ENCODE data around the gene TGFBR3L. TPM values are rescaled to one million over a fixed set of nuclear protein-coding genes. Genes with fewer than 3 reads are reported as not detected.
"Not testable (repeated sequence)": the region's sequence is repeated elsewhere in the genome, so short reads cannot be mapped to it uniquely, and the experiment has no call there.

Gene TGFBR3L
- total and polyA plus RNA-seq, 2 of the 13 experiments (the other 11 are each of a cell fraction or from before 2014, with no cell fraction given) = 0.20 to 1.0 TPM

DNA sequence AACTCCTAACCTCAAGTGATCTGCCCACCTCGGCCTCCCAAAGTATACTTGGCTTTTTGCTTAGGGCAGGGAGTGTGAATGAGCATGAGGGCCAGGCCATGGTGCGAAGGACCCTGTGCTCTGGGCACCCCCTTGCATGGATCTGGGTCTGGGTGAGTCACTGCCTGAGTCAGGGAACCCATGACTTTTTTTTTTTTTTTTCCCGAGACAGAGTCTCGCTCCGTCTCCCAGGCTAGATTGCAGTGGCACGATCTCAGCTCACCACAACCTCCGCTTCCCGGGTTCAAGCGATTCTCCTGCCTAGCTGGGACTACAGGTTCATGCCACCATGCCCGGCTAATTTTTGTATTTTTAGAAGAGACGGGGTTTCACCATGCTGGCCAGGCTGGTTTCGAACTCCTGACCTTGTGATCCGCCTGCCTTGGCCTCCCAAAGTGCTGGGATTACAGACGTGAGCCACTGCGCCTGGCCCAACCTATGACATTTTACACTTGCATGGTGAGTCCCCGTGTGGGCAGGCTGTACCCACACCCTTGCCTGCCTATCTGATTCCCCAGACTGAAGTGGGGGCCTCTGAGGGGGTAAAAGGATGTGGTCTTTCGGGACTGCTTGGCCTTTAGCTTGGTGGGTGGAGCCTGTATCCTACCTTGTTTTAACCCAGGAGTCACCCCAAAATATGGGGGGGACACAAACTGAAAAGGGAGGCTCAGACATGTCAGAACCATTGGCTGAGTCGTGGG is 21.1 kb upstream of the TGFBR3L start:
- Histone ChIP-seq H3K27ac (ENCODE audit: extremely low read length, insufficient read depth, low read length) (peak overlapping the region; percentile 28), H3K4me1 (ENCODE audit: insufficient read depth, low read length) (peaks cover 80% of the 10 kb centered on the region)
- H2AFZ ChIP-seq (ENCODE audit: low read length); CTCF ChIA-PET (ENCODE audit: low intra/inter-chr PET ratio, low total read pairs); H3K79me2 ChIP-seq (ENCODE audit: insufficient read depth, low read length); H3K9me3 ChIP-seq (ENCODE audit: low read length); ATAC-seq; intact Hi-C loops (cut with micrococcal nuclease; ENCODE audit: unreplicated experiment); H3K4me3 ChIP-seq (replicated peaks in 1 of 3; ENCODE audit: insufficient read depth in 1 of 3, low read depth in 2 of 3, low read length in 3 of 3); DNase-seq (ENCODE audit: low spot score); H3K27me3 ChIP-seq (ENCODE audit: control insufficient read depth in 1 of 2, insufficient read depth in 2 of 2, low read length in 2 of 2); H3K9ac ChIP-seq (ENCODE audit: insufficient read depth, low read depth, low read length); H3K36me3 ChIP-seq (replicated peaks in 1 of 2; ENCODE audit: control insufficient read depth in 1 of 2, insufficient read depth in 2 of 2, low read length in 2 of 2); H4K20me1 ChIP-seq (ENCODE audit: insufficient read depth, low read length); BruUV-seq (replicated peaks); in situ Hi-C loops (cut with HindIII; ENCODE audit: extremely low pct_ligation_motif_present, low pct_unique_long_range_greater_than_20kb); FAIRE-seq; H3K4me2 ChIP-seq (ENCODE audit: low read depth, low read length): not testable (repeated sequence)
- WGBS (ENCODE audit: low lambda C conversion rate) = 96% methylated on average over 15 of the region's 18 CpGs
- POLR2A ChIA-PET = interaction anchor here (0.9 to 2.4 kb wide), 2 partner anchors 10 to 25 kb away, joined by 4 to 15 read pairs; partner anchors contain the start of gene MAP2K7
- peak; percentile 35; the same call in 1 of the 2 replicates for TF ChIP-seq ZBTB38 (CRISPR knock-in tag; IDR thresholded peaks at IDR 0.05)

GRCh38 chr19:7894612-7895309 is 19.9 kb upstream of the TGFBR3L start:
- Histone ChIP-seq H3K4me2 (ENCODE audit: low read depth, low read length) (no peak overlapping the region), H3K4me1 (ENCODE audit: insufficient read depth, low read length) (peaks cover 69% of the 10 kb centered on the region), H3K27me3 (ENCODE audit: control insufficient read depth in 1 of 2, insufficient read depth in 2 of 2, low read length in 2 of 2) (no peaks in the 10 kb centered on the region), H3K9ac (ENCODE audit: insufficient read depth, low read depth, low read length) (no peak overlapping the region), H4K20me1 (ENCODE audit: insufficient read depth, low read length) (no peaks in the 10 kb centered on the region), H2AFZ (ENCODE audit: low read length) (no peak overlapping the region), H3K79me2 (ENCODE audit: insufficient read depth, low read length) (peaks cover 3% of the 10 kb centered on the region), H3K36me3 (replicated peaks in 1 of 2; ENCODE audit: control insufficient read depth in 1 of 2, insufficient read depth in 2 of 2, low read length in 2 of 2) (peaks cover 5% of the 10 kb centered on the region in 2 experiments; a peak in 2 of 5 replicates), H3K4me3 (replicated peaks in 1 of 3; ENCODE audit: insufficient read depth in 1 of 3, low read depth in 2 of 3, low read length in 3 of 3) (no peak overlapping the region), H3K27ac (ENCODE audit: extremely low read length, insufficient read depth, low read length) (peak overlapping the region; percentile 11), H3K9me3 (ENCODE audit: low read length) (no peaks in the 10 kb centered on the region)
- CTCF ChIA-PET (ENCODE audit: low intra/inter-chr PET ratio, low total read pairs) = no interaction called here
- WGBS (ENCODE audit: low lambda C conversion rate) = 88% methylated on average over 5 of the region's 18 CpGs
- no TSS peak for BruUV-seq (replicated peaks)
- intact Hi-C loops (cut with micrococcal nuclease; ENCODE audit: unreplicated experiment) = no loop called here
- TF ChIP-seq ZNF687 (CRISPR knock-in tag; IDR thresholded peaks at IDR 0.05) (0 out of 2 replicates have a peak, but pooled peaks have one; percentile 21), AGO2 (optimal IDR thresholded peaks at IDR 0.05; ENCODE audit: low read depth, low read length) (peak; percentile 44), ZNF879 (CRISPR knock-in tag; IDR thresholded peaks at IDR 0.05) (no peak)
- FAIRE-seq (no peak), ATAC-seq (no peak; the same call in 2 of the 3 replicates), DNase-seq (ENCODE audit: low spot score) (no peak)
- POLR2A ChIA-PET = interaction anchor here (0.9 kb wide), 1 partner anchor 9 kb away, joined by 4 read pairs; the partner anchor contains the start of gene MAP2K7
- in situ Hi-C loops (cut with HindIII; ENCODE audit: extremely low pct_ligation_motif_present, low pct_unique_long_range_greater_than_20kb) = no loop called here

Measured in HepG2 (cell line).